ENCODE data around the gene GZF1. TPM values are rescaled to one million over a fixed set of nuclear protein-coding genes. Genes with fewer than 3 reads are reported as not detected.

GZF1 gene
- total RNA-seq, 1 experiment from 2014 or later = 17.0 TPM

DNA sequence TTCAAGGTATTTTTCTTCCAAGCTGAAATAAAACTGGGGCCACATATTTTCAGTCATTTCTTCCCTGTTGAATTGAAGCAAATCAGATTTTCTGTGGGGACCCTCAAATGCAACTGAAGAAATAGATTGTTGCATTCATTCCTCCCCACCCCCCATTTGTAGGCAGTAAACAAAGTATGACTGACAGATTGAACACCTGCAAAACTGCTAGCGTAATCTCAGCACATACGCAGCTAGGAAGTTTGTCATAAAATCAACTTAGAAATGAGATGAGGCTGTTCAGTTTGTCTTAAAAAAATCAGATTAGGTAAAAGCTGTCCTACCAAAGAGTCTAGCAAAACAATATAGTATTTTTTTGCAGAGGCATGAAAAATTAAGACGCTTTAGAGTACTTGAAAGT lies 8.9 kb downstream of the GZF1 start:
- no peak overlapping the region for H3K9ac ChIP-seq (ENCODE audit: extremely low read depth, insufficient read length, low read length)
- H2AK5ac ChIP-seq (ENCODE audit: insufficient read length, low read length) = no peak overlapping the region
- no peaks in the 10 kb centered on the region for H3K4me1 ChIP-seq (ENCODE audit: insufficient read depth, low read length)
- no peak overlapping the region for H4K5ac ChIP-seq (ENCODE audit: insufficient read length, low read depth, low read length)
- H3K4me3 Mint-ChIP-seq = no peak overlapping the region
- no peaks in the 10 kb centered on the region for H3K9me3 ChIP-seq (ENCODE audit: control insufficient read depth, low read depth, low read length)
- no peaks in the 10 kb centered on the region for H3K27me3 Mint-ChIP-seq (ENCODE audit: low read depth)
- H3K4ac ChIP-seq (ENCODE audit: low read depth, low read length) = no peak overlapping the region
- H3K27ac Mint-ChIP-seq = no peak overlapping the region
- H3K4me2 ChIP-seq (ENCODE audit: insufficient read depth, insufficient read length, low read length) = no peak overlapping the region
- TF ChIP-seq, protein P1, sequence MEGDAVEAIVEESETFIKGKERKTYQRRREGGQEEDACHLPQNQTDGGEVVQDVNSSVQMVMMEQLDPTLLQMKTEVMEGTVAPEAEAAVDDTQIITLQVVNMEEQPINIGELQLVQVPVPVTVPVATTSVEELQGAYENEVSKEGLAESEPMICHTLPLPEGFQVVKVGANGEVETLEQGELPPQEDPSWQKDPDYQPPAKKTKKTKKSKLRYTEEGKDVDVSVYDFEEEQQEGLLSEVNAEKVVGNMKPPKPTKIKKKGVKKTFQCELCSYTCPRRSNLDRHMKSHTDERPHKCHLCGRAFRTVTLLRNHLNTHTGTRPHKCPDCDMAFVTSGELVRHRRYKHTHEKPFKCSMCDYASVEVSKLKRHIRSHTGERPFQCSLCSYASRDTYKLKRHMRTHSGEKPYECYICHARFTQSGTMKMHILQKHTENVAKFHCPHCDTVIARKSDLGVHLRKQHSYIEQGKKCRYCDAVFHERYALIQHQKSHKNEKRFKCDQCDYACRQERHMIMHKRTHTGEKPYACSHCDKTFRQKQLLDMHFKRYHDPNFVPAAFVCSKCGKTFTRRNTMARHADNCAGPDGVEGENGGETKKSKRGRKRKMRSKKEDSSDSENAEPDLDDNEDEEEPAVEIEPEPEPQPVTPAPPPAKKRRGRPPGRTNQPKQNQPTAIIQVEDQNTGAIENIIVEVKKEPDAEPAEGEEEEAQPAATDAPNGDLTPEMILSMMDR (conservative IDR thresholded peaks at IDR 0.05) = no peak
- no peaks in the 10 kb centered on the region for H3K9me3 Mint-ChIP-seq
- H2BK12ac ChIP-seq (ENCODE audit: insufficient read length, low read depth, low read length) = no peak overlapping the region
- H3K56ac ChIP-seq (ENCODE audit: insufficient read length, low read depth, low read length) = no peak overlapping the region
- DNase-seq = no peak
- no CpG with 5 or more reads among the region's 3 CpGs for WGBS (ENCODE audit: extremely low coverage, insufficient read length, low lambda C conversion rate)
- H3K27me3 ChIP-seq (ENCODE audit: insufficient read depth, low read length) = no peaks in the 10 kb centered on the region
- H3K14ac ChIP-seq (ENCODE audit: insufficient read depth, low read length) = no peak overlapping the region
- no peak overlapping the region for H2BK20ac ChIP-seq (ENCODE audit: low read depth, low read length, poor library complexity, severe bottlenecking)
- H4K91ac ChIP-seq (ENCODE audit: insufficient read length, low read depth, low read length) = no peak overlapping the region
- no peak overlapping the region for H3K23ac ChIP-seq (ENCODE audit: insufficient read length, low read depth, low read length)
- H2AFZ ChIP-seq (ENCODE audit: low read length) = no peak overlapping the region
- no peak overlapping the region for H4K8ac ChIP-seq (replicated peaks; ENCODE audit: insufficient read length, low read depth, low read length)
- H3K79me2 ChIP-seq (ENCODE audit: insufficient read depth, low read length) = peaks cover 2% of the 10 kb centered on the region; the same call in 1 of the 2 replicates
- no peaks in the 10 kb centered on the region for H3K23me2 ChIP-seq (ENCODE audit: insufficient read length, low read depth, low read length, poor library complexity, severe bottlenecking)
- no peak overlapping the region for H3T11ph ChIP-seq (ENCODE audit: low read length)
- H2BK120ac ChIP-seq (ENCODE audit: low read depth, low read length, poor library complexity, severe bottlenecking) = no peak overlapping the region
- peaks cover 28 to 84% (median 62%) of the 10 kb centered on the region in 3 experiments for H3K36me3 Mint-ChIP-seq (ENCODE audit: insufficient read depth in 1 of 3, low read depth in 3 of 3)
- H3K27ac ChIP-seq (ENCODE audit: insufficient read length, low read depth, low read length) = no peak overlapping the region
- H2BK5ac ChIP-seq (ENCODE audit: insufficient read length, low read length) = no peak overlapping the region
- H3K79me1 ChIP-seq (ENCODE audit: insufficient read depth, low read depth, low read length, poor library complexity, severe bottlenecking) = no peaks in the 10 kb centered on the region
- H4K20me1 ChIP-seq (ENCODE audit: control insufficient read depth, insufficient read depth, insufficient read length) = no peaks in the 10 kb centered on the region
- H2BK15ac ChIP-seq (ENCODE audit: low read depth, low read length) = no peak overlapping the region
- H3K18ac ChIP-seq (ENCODE audit: insufficient read length, low read depth, low read length) = no peak overlapping the region
- H3K4me1 Mint-ChIP-seq = peaks cover 3 to 6% of the 10 kb centered on the region in 2 experiments; a peak in 3 of 4 replicates
